Chondrocyte (in vitro differentiated cells): ENCODE data around the gene DPYD. TPM values are rescaled to one million over a fixed set of nuclear protein-coding genes. Genes with fewer than 3 reads are reported as not detected.

Experiments
- DNase-seq: peaks from one replicate; pipeline ENCODE4 v3.0.0; 2021; ENCODE audit warnings: mixed read lengths, low spot score
- H3K27ac Mint-ChIP-seq: one replicate; pipeline ENCODE4 v1.8.0; 2021; ENCODE audit warnings: mild to moderate bottlenecking, moderate library complexity, mixed read lengths; ENCODE audit not compliant: unreplicated experiment
- H3K27me3 Mint-ChIP-seq: 2 replicates; pipeline ENCODE4 v1.8.0; 2021; ENCODE audit warnings: low read depth, mixed read lengths
- H3K36me3 Mint-ChIP-seq: 2 replicates; pipeline ENCODE4 v1.8.0; 2021; ENCODE audit warnings: low read depth, mixed read lengths
- H3K4me1 Mint-ChIP-seq: 2 replicates; pipeline ENCODE4 v1.8.0; 2021; ENCODE audit warnings: low read depth, mild to moderate bottlenecking, mixed read lengths
- H3K4me3 Mint-ChIP-seq: one replicate; pipeline ENCODE4 v1.8.0; 2021; ENCODE audit warnings: mild to moderate bottlenecking, moderate library complexity, mixed read lengths; ENCODE audit not compliant: unreplicated experiment
- H3K9me3 Mint-ChIP-seq: 2 replicates; pipeline ENCODE4 v1.8.0; 2021; ENCODE audit warnings: low read depth, mixed read lengths
- CTCF ChIP-seq: fragments of 200-600 bp; sonication (generic); IDR thresholded peaks from 2 replicates; pipeline ENCODE4 v1.5.0; 2021; ENCODE audit warnings: antibody characterized with exemption, mild to moderate bottlenecking, moderate library complexity
- total RNA-seq: library from RNA; stranded (reverse); gene quantifications from 3 replicates; pipeline ENCODE4 v1.2.1, GENCODE V29; 2021

The DPYD gene
- total RNA-seq, 1 donor from 2014 or later = 5.3 TPM

GRCh38 chr1:97570691-97571090 is 350.1 kb downstream of the DPYD start:
- Mint-ChIP-seq H3K4me1 (peaks cover 40% of the 10 kb centered on the region), H3K9me3 (no peaks in the 10 kb centered on the region), H3K27me3 (no peaks in the 10 kb centered on the region), H3K36me3 (no peaks in the 10 kb centered on the region), H3K4me3 (no peak overlapping the region), H3K27ac (no peak overlapping the region)
- DNase-seq = no peak
- TF ChIP-seq CTCF = no peak

GRCh38 chr1:97567000-97567749 is 353.7 kb downstream of the DPYD start:
- Mint-ChIP-seq H3K27ac (no peak overlapping the region), H3K36me3 (no peaks in the 10 kb centered on the region), H3K4me3 (no peak overlapping the region), H3K27me3 (no peaks in the 10 kb centered on the region), H3K9me3 (no peaks in the 10 kb centered on the region), H3K4me1 (peaks cover 18% of the 10 kb centered on the region)
- no peak for DNase-seq
- no peak for TF ChIP-seq CTCF

GRCh38 chr1:97565886-97566285 is 354.9 kb downstream of the DPYD start:
- Mint-ChIP-seq H3K27me3 (no peaks in the 10 kb centered on the region), H3K4me3 (no peak overlapping the region), H3K27ac (no peak overlapping the region)

GRCh38 chr1:97563926-97564325 is 356.9 kb downstream of the DPYD start:
- no peak for TF ChIP-seq CTCF
- Mint-ChIP-seq H3K4me3 (no peak overlapping the region), H3K27me3 (no peaks in the 10 kb centered on the region), H3K4me1 (no peaks in the 10 kb centered on the region), H3K36me3 (no peaks in the 10 kb centered on the region), H3K27ac (no peak overlapping the region), H3K9me3 (no peaks in the 10 kb centered on the region)
- DNase-seq = no peak

More at GRCh38 chr1:97565886-97566285, 354.9 kb downstream of the DPYD start:
- H3K4me1 Mint-ChIP-seq = peaks cover 5% of the 10 kb centered on the region
- DNase-seq = no peak
- H3K36me3 Mint-ChIP-seq = no peaks in the 10 kb centered on the region
- no peaks in the 10 kb centered on the region for H3K9me3 Mint-ChIP-seq
- no peak for TF ChIP-seq CTCF

- Mint-ChIP-seq H3K4me3 (no peak overlapping the region), H3K9me3 (no peaks in the 10 kb centered on the region), H3K27ac (no peak overlapping the region), H3K36me3 (peaks cover 1% of the 10 kb centered on the region), H3K4me1 (no peaks in the 10 kb centered on the region), H3K27me3 (no peaks in the 10 kb centered on the region)
- no peak for DNase-seq
- no peak for TF ChIP-seq CTCF
Observed at GRCh38 chr1:97562081-97562480, 358.8 kb downstream of the DPYD start.
